Breast epithelium (tissue), 3 donors: ENCODE measurements around the gene ELMO1.

Source experiments
- CTCF ChIP-seq, 3 donors: fragments of 450-650 bp; IDR thresholded peaks; one replicate each; pipeline ENCODE4 v1.5.1; 2016 to 2017; ENCODE audit warnings: antibody characterized with exemption in 3 of 3, mild to moderate bottlenecking in 3 of 3, moderate library complexity in 3 of 3
- POLR2A ChIP-seq: fragments of 450-650 bp; IDR thresholded peaks from one replicate; pipeline ENCODE4 v1.6.1; 2016; ENCODE audit warnings: antibody characterized with exemption, mild to moderate bottlenecking, moderate library complexity

DNA sequence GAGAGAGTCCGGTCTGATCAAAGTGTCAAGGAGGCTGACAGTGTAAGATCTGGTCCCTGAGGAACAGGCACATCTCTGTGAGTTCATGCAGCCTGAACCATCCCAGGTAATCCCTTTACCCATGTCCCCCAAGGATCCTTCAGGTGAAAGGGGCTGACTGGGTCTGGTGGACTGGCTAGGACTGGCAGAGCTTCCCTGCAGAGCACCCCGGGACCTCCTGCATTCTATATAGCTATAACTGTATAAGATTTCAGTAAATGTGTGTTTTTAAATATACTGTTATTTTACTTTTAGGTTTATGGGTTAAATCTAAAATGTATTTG lies 246.8 kb downstream of the ELMO1 start:
- TF ChIP-seq POLR2A (no peak), CTCF (IDR thresholded peaks at IDR 0.05) (no peak)
